GM18951 (cell line): ENCODE measurements around the gene RCAN1.

Experiments
- POLR2A ChIP-seq: IDR thresholded peaks from 4 replicates; pipeline ENCODE4 v1.6.1; 2011; ENCODE audit warnings: mild to moderate bottlenecking; ENCODE audit not compliant: insufficient read length, insufficient read depth; ENCODE audit errors: extremely low read depth
- in situ Hi-C: fragments of 300-500 bp; cut with MboI; formaldehyde crosslinking; loops from one replicate; pipeline ENCODE4 v1.12.0; 2022; ENCODE audit warnings: low sequenced_read_pairs, mixed read lengths, inconsistent platforms; ENCODE audit not compliant: unreplicated experiment

Gene RCAN1

DNA sequence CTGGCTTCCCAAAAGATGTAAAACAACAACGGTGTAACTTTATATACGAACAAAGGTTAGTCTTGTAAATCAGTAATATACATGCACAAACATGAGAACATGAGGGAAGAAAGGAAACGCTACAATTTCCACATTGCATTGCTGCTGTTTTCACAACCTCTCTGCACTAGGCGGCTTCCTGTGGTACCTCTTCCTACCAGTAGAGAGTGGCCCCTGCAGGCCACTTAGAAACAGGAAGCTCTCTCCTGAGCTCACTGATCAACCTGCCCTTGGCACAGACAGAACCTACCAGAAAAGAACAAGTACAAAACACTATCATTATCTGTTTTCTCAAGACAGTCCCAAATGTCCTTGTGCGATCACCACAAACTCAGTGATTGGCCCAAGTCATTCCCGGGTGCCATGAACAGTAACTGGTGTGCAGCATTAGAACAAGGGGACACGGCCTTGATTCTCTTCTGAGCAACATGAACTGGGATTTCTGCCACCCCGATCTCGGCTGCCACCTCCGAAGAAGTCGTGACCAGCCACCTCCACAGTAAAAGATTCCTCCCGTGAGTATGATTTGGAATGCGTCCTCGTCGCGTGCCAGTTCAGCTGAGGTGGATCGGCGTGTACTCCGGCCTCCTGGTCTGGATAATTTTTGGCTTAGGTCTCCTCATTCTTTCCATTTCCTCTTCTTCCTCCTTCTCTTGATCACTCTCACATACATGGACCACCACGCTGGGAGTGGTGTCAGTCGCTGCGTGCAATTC is 97.2 kb downstream of the RCAN1 start:
- in situ Hi-C loops, result no loop called here
- TF ChIP-seq POLR2A, result no peak

GRCh38 chr21:34517039-34517438 is 97.9 kb downstream of the RCAN1 start:
- no peak for TF ChIP-seq POLR2A
- in situ Hi-C loops, result no loop called here

GRCh38 chr21:34514576-34515115 is 100.3 kb downstream of the RCAN1 start:
- TF ChIP-seq POLR2A, result no peak
- in situ Hi-C loops, result no loop called here

GRCh38 chr21:34513129-34513675 is 101.7 kb downstream of the RCAN1 start:
- in situ Hi-C loops, result no loop called here
- no peak for TF ChIP-seq POLR2A

GRCh38 chr21:34511787-34512455 is 103.0 kb downstream of the RCAN1 start, which contains the start of gene KCNE1:
TSS of gene KCNE1 (minus strand) at chr21:34512210. CDS start at chr21:34449634, 62,576 bp downstream.
- in situ Hi-C loops, result no loop called here
- no peak for TF ChIP-seq POLR2A

GRCh38 chr21:34511181-34511580 is 103.7 kb downstream of the RCAN1 start:
- in situ Hi-C loops, result no loop called here
- no peak for TF ChIP-seq POLR2A

GRCh38 chr21:34510148-34511142 is 104.5 kb downstream of the RCAN1 start:
- in situ Hi-C loops, result no loop called here
- no peak for TF ChIP-seq POLR2A

GRCh38 chr21:34509151-34509550 is 105.8 kb downstream of the RCAN1 start:
- in situ Hi-C loops, result no loop called here
- no peak for TF ChIP-seq POLR2A

DNA sequence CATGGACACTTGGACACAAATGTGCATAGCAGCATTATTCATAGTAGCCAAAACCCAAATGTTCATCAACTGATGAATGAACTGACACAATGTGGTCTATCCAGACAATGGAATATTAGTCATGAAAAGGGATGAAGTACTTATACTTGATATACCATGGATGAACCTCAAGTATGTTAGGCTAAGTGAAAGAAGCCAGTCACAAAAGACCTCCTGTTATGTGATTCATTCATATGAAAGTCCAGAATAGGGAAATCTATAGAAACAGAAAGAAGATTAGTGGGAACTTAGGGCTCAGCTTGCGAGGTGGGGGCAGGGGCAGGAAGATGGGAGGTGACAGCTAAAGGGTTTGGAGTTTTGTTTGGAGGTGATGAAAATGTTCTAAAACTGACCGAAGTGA is 110.3 kb downstream of the RCAN1 start:
- in situ Hi-C loops, result no loop called here
- TF ChIP-seq POLR2A, result no peak

GRCh38 chr21:34502480-34503106 is 112.3 kb downstream of the RCAN1 start:
- no peak for TF ChIP-seq POLR2A
- in situ Hi-C loops, result no loop called here

- no peak for TF ChIP-seq POLR2A
- in situ Hi-C loops, result no loop called here
Measured at GRCh38 chr21:34501716-34502115, 113.2 kb downstream of the RCAN1 start.

- in situ Hi-C loops, result no loop called here
Measured at GRCh38 chr21:34500191-34500590, 114.7 kb downstream of the RCAN1 start.

More at GRCh38 chr21:34500191-34500590, 114.7 kb downstream of the RCAN1 start:
- TF ChIP-seq POLR2A, result no peak
